Upper lobe of right lung (tissue), 1 donor: ENCODE results near the gene ABLIM2. TPM values are rescaled to one million over a fixed set of nuclear protein-coding genes. Genes with fewer than 3 reads are reported as not detected.
A peak's percentile ranks its signal among the peaks of the same experiment; 100 is the strongest.

Experiments
- ATAC-seq: fragments of 200-7000 bp; cut with Tn5 transposase; one replicate; pipeline ENCODE4 v1.9.1; 2020; ENCODE audit warnings: mild to moderate bottlenecking, moderate library complexity
- DNase-seq: peaks from one replicate; pipeline ENCODE4 v3.0.0-alpha.2; 2020
- H3K27ac ChIP-seq: fragments of 200-600 bp; one replicate; pipeline ENCODE4 v1.8.0; 2022
- H3K27me3 ChIP-seq: fragments of 200-600 bp; one replicate; pipeline ENCODE4 v1.8.0; 2022; ENCODE audit warnings: mild to moderate bottlenecking
- H3K36me3 ChIP-seq: fragments of 200-600 bp; one replicate; pipeline ENCODE4 v1.8.0; 2022
- H3K4me1 ChIP-seq: fragments of 200-600 bp; one replicate; pipeline ENCODE4 v1.8.0; 2022
- H3K4me3 ChIP-seq: fragments of 200-600 bp; one replicate; pipeline ENCODE4 v1.8.0; 2022; ENCODE audit warnings: mild to moderate bottlenecking
- H3K9me3 ChIP-seq: fragments of 200-600 bp; one replicate; pipeline ENCODE4 v1.8.0; 2022
- CTCF ChIP-seq: fragments of 200-600 bp; IDR thresholded peaks from one replicate; pipeline ENCODE4 v1.8.0; 2022; ENCODE audit warnings: antibody characterized with exemption
- intact Hi-C: fragments of 100-400 bp; cut with DNase I; formaldehyde crosslinking; loops from one replicate; pipeline ENCODE4 v1.11.0; 2022
- total RNA-seq: library from RNA; stranded (reverse); fragmentation: NEBNext Ultra II Directional; extraction: Animal tissue kit (Norgen Biotek cat#: 25700); gene quantifications from one replicate; pipeline ENCODE4 v1.2.1, GENCODE V29; 2021
- donor health status: DM: no; HTN: yes; CAD: no; lungs with severe emphysema.

The ABLIM2 gene
- total RNA-seq, 1 donor from 2014 or later, result 12.7 TPM

GRCh38 chr4:7960790-7961655 lies 197.6 kb downstream of the ABLIM2 start:
- Histone ChIP-seq H3K27ac (peak overlapping the region; percentile 24), H3K27me3 (no peaks in the 10 kb centered on the region), H3K4me3 (no peak overlapping the region), H3K4me1 (peaks cover 39% of the 10 kb centered on the region), H3K9me3 (no peaks in the 10 kb centered on the region), H3K36me3 (no peaks in the 10 kb centered on the region)
- DNase-seq (no peak), ATAC-seq (no peak)
- intact Hi-C loops, result no loop called here
- TF ChIP-seq CTCF, result no peak

- ATAC-seq, result no peak
- H3K9me3 ChIP-seq, result no peaks in the 10 kb centered on the region
These were observed 198.4 kb downstream of the ABLIM2 start for GRCh38 chr4:7960017-7960789.

DNA sequence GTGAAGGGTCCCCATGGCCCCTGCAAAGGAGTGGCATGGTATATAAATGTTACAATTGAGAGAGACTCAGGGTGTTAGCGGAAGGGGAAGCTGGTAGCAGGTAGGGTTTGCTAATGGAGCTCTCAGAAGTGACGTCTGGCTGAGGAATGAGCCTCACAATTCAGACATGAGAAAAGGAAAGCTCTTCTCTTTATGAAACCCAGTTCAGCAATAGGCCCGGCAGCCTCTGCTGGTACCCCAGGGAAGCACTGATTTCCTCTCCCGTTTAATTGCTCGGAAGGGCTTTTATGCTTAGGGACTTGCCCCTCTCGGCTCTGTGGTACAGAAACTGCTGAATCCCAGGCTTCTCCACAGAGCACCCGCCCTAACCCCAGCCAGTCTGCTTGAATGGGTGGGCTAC lies 199.5 kb downstream of the ABLIM2 start:
- no peaks in the 10 kb centered on the region for H3K36me3 ChIP-seq
- DNase-seq (no peak), ATAC-seq (no peak)
- no peak for TF ChIP-seq CTCF
- no peak overlapping the region for H3K4me3 ChIP-seq
- H3K27ac ChIP-seq, result no peak overlapping the region
- H3K27me3 ChIP-seq, result no peaks in the 10 kb centered on the region
- intact Hi-C loops, result no loop called here
- peaks cover 29% of the 10 kb centered on the region for H3K4me1 ChIP-seq
- H3K9me3 ChIP-seq, result no peaks in the 10 kb centered on the region

More at GRCh38 chr4:7960017-7960789, 198.4 kb downstream of the ABLIM2 start:
- Histone ChIP-seq H3K27ac (peak overlapping the region; percentile 24), H3K4me3 (no peak overlapping the region), H3K4me1 (peaks cover 40% of the 10 kb centered on the region), H3K27me3 (no peaks in the 10 kb centered on the region), H3K36me3 (no peaks in the 10 kb centered on the region)
- no peak for DNase-seq
- TF ChIP-seq CTCF, result no peak
- intact Hi-C loops, result no loop called here

DNA sequence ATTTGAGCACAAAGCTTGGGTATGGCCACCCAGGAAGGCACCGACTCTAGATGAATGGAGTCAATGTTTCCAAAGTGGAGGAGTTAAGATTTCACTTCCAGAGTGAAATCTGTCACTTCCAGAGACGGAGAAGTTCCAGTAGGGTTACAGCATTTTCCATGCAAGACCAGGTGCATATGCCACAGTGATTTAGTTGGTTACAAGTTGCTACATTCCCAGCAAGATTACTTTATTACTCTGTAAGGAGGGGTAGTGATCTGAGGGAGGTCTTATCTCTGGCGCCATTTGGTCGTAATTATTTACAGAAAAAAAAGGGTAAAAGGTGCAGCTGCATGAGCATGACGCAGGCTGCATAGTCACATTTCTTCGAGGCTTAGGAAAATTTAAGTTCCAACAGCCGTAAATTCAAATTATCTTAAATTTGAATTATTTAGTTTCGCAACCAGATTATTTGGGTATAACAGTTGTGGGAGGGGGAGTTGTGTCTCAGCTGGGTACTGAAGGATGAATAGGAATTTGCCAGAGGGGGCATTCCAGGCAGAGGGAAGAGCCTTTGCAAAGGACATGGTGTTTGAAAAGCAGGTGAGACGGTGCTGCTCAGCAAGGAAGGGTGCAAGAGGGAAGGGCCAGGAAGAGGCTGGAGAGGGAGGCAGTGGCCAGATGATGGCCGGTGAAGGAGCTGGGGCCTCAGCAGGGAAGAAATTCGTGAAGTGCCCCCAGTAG lies 201.5 kb downstream of the ABLIM2 start:
- intact Hi-C loops, result no loop called here

More for the DNA sequence above, 201.5 kb downstream of the ABLIM2 start:
- Histone ChIP-seq H3K9me3 (no peaks in the 10 kb centered on the region), H3K27me3 (no peaks in the 10 kb centered on the region), H3K27ac (no peak overlapping the region), H3K36me3 (no peaks in the 10 kb centered on the region), H3K4me3 (no peak overlapping the region), H3K4me1 (peaks cover 29% of the 10 kb centered on the region)
- ATAC-seq, result no peak
- no peak for DNase-seq
- TF ChIP-seq CTCF, result no peak
